UCSD-AML1 (cell line): ENCODE measurements around the gene EFNA3.

Experiments
- DNase-seq: peaks from one replicate; lab custom pipeline; 2025; ENCODE audit not compliant: unreplicated experiment; lab: John Stamatoyannopoulos, UW

The EFNA3 gene

DNA sequence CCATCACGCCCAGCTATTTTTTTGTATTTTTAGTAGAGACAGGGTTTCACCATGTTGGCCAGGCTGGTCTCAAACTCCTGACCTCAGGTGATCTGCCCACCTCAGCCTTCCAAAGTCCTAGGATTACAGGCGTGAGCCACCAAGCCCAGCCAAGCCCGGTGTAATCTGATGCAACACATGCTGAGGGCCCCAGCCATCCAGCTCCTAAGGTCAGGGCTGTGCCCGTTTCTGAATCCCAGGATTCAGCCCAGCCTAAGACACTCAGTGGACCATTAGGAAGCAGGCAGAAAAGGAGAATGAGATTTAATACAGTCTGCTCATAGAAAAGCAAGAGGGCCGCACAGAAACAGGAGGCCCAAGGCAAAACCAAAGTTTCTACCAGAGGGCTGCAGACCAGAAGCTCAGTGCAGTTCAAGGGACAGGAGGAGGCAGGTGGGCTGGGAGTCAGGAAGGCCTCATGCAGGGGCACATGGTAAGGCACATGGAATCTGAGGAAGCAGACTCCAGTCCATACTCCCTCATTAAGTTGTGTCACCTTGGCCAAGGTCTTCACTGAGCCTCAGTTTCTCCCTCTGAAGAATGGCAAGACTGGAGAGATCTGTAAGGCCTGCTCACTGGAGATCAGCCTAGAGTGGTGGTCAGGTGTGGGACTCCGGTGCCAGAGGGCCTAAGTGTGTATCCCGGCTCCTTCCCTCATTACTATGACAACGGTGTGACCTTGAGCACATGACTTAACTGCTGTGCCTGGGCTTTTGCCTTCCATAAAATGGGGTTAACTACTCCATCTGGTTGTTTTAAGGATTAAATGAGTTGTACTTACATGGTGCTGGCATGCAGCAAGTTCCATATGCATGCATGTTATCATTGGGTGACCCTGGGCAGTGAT lies 29.9 kb upstream of the EFNA3 start:
- DNase-seq: no peak

- DNase-seq: no peak
These were observed 28.7 kb upstream of the EFNA3 start for GRCh38 chr1:155049651-155050559.

DNA sequence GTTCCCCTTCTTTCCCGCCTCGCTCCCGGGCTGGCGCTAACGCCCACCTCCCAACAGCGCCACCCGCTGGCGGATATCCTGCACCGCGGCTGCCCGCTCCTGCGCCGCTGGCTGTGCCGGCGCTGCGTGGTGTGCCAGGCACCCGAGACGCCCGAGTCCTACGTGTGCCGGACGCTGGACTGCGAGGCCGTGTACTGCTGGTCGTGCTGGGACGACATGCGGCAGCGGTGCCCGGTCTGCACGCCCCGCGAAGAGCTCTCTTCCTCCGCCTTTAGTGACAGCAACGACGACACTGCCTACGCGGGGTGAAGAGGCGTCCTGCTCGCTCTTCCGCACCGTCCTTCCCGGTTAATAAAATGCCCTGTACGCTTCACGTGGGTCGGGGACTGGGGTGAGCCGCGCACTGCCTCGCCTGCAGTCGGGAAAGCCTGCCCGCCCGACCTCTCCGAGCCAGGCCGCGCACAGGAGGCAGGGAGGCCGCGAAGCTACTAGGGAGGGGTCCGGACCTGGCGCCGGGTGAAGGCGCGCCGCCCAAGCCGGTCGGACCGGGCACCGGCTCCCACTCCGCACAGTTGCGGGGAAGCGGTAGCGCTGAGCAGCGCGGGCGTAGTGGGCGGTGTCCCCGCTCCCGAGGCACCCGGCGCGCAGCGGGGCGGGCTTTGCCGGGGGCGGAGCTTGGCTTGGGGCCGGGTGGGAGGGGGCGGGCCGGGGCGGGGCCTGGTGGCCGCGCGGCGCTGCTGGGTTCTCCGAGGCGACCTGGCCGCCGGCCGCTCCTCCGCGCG lies 27.9 kb upstream of the EFNA3 start, which contains the start of gene ADAM15:
ADAM15 (plus strand) TSS at position 757 of the 782 bp plus-strand sequence. CDS start 71 bp downstream, outside the sequence.
- DNase-seq: peak; percentile 89

- no peak for DNase-seq
These were observed 27.3 kb upstream of the EFNA3 start for GRCh38 chr1:155051342-155051776.

GRCh38 chr1:155051777-155052398 lies 26.7 kb upstream of the EFNA3 start:
- peak; percentile 64 for DNase-seq

DNA sequence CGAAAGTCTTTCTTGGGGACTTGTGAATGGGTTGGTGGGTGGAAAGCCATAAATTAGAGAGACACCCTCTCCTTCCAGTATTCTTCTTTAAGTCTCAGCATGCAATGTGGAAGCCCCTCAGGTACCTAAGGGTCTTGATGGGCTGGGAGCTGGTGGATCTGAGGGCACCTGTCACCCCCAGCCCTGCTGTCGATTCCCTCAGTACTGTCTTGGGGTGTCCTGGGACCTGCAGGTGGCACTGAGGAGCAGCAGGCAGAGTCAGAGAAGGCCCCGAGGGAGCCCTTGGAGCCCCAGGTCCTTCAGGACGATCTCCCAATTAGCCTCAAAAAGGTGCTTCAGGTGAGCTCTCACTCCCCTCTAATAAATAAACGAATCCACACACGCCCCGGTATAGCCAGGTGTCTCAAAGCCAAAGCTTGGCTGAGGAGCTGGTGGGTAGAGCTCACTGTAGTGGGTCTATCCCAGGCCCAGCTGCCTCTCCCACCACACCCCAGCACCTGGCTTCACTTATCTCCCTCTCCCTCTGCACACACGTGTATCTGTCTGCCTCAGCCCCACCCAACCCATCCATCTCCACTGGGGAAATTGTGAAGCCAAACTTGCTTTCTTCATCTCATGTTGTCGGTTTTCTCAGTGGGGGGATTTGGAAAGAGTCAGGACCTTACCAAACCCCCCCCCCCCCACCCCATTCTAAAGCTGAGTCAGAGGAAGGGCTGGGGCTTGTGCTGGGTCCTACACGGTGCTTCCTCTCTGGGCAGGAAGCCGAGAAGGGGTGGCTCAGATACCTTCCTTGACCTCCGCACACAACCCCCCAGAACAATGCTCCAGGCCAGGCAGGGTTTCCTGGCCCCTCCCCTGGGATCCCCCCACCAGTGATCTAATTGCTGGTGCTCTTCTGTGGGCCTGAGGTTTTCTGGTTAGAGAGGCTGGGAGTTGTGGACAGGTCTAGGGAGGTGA lies 25.9 kb upstream of the EFNA3 start:
- DNase-seq: peak; percentile 58

DNA sequence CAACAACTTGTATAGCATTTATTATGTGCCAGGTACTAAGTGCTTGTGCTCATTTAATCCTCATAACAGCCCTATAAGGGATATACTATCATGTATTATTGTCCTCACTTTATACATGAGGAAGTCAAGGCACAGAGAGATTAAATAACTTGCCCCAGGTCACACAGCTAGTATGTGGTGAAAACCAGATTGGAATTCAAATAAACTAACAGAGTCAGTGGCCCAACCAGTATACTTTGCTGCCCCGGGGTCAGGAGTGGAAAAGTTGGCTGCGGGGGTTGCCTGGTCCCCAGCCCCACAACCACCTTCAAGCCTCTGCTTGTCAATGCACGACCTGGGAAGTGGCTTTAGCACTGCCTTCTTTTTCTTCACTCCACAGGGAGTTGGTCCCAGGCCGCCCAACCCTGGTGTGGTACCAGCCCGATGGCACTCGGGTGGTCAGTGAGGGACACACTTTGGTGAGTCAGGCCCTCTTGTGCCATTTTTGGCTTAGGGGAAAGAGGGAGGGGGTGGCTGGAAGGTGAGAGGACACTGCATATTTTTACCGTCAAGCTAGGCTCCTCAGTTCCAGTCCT lies 25.0 kb upstream of the EFNA3 start:
- no peak for DNase-seq

GRCh38 chr1:155057104-155057503 lies 21.5 kb upstream of the EFNA3 start:
- no peak for DNase-seq

GRCh38 chr1:155057788-155058211 lies 20.8 kb upstream of the EFNA3 start:
- DNase-seq: no peak

DNA sequence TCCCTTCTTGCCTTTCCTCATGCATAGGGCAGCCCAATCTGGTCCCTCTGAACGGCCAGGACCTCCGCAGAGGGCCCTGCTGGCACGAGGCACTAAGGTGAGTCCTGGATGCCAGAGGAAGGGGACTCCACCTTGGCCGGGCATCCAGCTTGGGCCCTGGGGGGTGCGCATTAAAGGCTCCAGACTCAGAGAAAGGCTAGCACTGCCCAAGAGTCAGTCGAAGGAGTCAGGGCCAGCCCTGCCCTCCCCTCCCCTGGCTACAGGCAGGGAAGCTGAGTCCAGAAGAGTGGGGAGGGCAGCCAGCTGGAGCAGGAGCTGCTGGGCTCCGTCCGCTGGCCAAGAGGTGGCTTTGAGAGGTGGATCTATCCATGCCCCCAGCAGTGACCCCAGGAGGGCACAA lies 17.9 kb upstream of the EFNA3 start:
- no peak for DNase-seq

GRCh38 chr1:155061381-155062150 lies 17.1 kb upstream of the EFNA3 start:
- DNase-seq: peak; percentile 86

GRCh38 chr1:155062151-155062686 lies 16.4 kb upstream of the EFNA3 start:
- DNase-seq: no peak

GRCh38 chr1:155062702-155063411 lies 15.8 kb upstream of the EFNA3 start:
- no peak for DNase-seq

GRCh38 chr1:155063550-155064110 lies 15.0 kb upstream of the EFNA3 start, which contains the start of gene EFNA4:
EFNA4 (plus strand) TSS chr1:155063740; CDS start chr1:155063824, 84 bp downstream.
- peak; percentile 81 for DNase-seq

- DNase-seq: no peak
These were observed 14.4 kb upstream of the EFNA3 start for GRCh38 chr1:155064111-155064831.

- no peak for DNase-seq
These were observed 13.7 kb upstream of the EFNA3 start for GRCh38 chr1:155064832-155065429.
